B cell (primary cell): ENCODE data around the gene VKORC1L1.

Experiments used
- EZH2 ChIP-seq: IDR thresholded peaks from 2 replicates; pipeline ENCODE4 v1.6.1; 2012; ENCODE audit warnings: borderline replicate concordance, low read depth, mild to moderate bottlenecking, moderate library complexity, low read length; ENCODE audit not compliant: insufficient read depth, poor library complexity, severe bottlenecking
- TF ChIP-seq, protein P1 (sequence below): fragments of 200-600 bp; IDR thresholded peaks from one replicate; pipeline ENCODE4 v1.8.0; 2022; ENCODE audit warnings: antibody characterized with exemption, mild to moderate bottlenecking

DNA sequence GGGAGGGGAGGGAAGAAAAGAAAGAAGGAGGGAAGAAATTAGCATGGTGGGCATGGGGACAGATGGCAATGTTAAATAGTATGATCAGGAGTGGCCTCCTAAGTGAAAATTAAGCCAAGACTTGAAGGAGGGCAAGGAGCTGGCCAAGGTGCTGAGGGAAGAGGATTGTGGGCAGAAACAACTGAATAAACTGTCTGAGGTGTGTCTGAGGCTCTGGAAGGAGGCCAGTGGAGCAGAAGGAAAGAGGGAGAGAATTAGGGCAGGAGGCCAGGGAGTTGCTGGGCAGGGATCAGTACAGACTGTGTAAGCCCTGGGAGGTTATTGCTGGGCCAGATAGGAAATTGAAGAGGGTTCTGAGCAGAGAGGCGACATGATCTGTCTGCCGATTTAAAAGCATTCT lies 40.6 kb upstream of the VKORC1L1 start:
- TF ChIP-seq, protein P1, sequence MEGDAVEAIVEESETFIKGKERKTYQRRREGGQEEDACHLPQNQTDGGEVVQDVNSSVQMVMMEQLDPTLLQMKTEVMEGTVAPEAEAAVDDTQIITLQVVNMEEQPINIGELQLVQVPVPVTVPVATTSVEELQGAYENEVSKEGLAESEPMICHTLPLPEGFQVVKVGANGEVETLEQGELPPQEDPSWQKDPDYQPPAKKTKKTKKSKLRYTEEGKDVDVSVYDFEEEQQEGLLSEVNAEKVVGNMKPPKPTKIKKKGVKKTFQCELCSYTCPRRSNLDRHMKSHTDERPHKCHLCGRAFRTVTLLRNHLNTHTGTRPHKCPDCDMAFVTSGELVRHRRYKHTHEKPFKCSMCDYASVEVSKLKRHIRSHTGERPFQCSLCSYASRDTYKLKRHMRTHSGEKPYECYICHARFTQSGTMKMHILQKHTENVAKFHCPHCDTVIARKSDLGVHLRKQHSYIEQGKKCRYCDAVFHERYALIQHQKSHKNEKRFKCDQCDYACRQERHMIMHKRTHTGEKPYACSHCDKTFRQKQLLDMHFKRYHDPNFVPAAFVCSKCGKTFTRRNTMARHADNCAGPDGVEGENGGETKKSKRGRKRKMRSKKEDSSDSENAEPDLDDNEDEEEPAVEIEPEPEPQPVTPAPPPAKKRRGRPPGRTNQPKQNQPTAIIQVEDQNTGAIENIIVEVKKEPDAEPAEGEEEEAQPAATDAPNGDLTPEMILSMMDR: no peak
- no peak for TF ChIP-seq EZH2
